Activated CD4-positive, alpha-beta T cell treated with anti-CD3 and anti-CD28 coated beads, Interleukin-2, Interleukin-4, amounts not matched to agents 100 ng/mL and 50 ng/mL, durations not matched to agents 16 hours and 8 hours (primary cell): ENCODE results near the gene SRGAP2C.
"Not testable (repeated sequence)": the region's sequence is repeated elsewhere in the genome, so short reads cannot be mapped to it uniquely, and the experiment has no call there.

Source experiments
- DNase-seq: peaks from one replicate; pipeline ENCODE4 v3.0.0-alpha.2; 2020; ENCODE audit warnings: low spot score

SRGAP2C gene

GRCh38 chr1:121280699-121281317 lies 96.0 kb downstream of the SRGAP2C start:
- DNase-seq: not testable (repeated sequence)

- DNase-seq: not testable (repeated sequence)
Measured at GRCh38 chr1:121281480-121281879, 96.7 kb downstream of the SRGAP2C start.

GRCh38 chr1:121283587-121284180 lies 98.9 kb downstream of the SRGAP2C start:
- DNase-seq: not testable (repeated sequence)

- DNase-seq: not testable (repeated sequence)
Measured at GRCh38 chr1:121292590-121292989, 107.8 kb downstream of the SRGAP2C start.

GRCh38 chr1:121293263-121294204 lies 108.8 kb downstream of the SRGAP2C start:
- DNase-seq: not testable (repeated sequence)

- DNase-seq: not testable (repeated sequence)
Measured at GRCh38 chr1:121294205-121294570, 109.4 kb downstream of the SRGAP2C start.

- DNase-seq: not testable (repeated sequence)
Measured at GRCh38 chr1:121296563-121296962, 111.8 kb downstream of the SRGAP2C start.

GRCh38 chr1:121298529-121298928 lies 113.8 kb downstream of the SRGAP2C start:
- DNase-seq: not testable (repeated sequence)

GRCh38 chr1:121299514-121300149 lies 114.9 kb downstream of the SRGAP2C start:
- not testable (repeated sequence) for DNase-seq

- not testable (repeated sequence) for DNase-seq
Measured at GRCh38 chr1:121301876-121302275, 117.1 kb downstream of the SRGAP2C start.

GRCh38 chr1:121307759-121308158 lies 123.0 kb downstream of the SRGAP2C start:
- not testable (repeated sequence) for DNase-seq

GRCh38 chr1:121315509-121315908 lies 130.7 kb downstream of the SRGAP2C start:
- not testable (repeated sequence) for DNase-seq

GRCh38 chr1:121316081-121316480 lies 131.3 kb downstream of the SRGAP2C start:
- not testable (repeated sequence) for DNase-seq

- not testable (repeated sequence) for DNase-seq
Measured at GRCh38 chr1:121317491-121318468, 133.0 kb downstream of the SRGAP2C start.

- not testable (repeated sequence) for DNase-seq
Measured at GRCh38 chr1:121318687-121319086, 133.9 kb downstream of the SRGAP2C start.

GRCh38 chr1:121321660-121322059 lies 136.9 kb downstream of the SRGAP2C start:
- not testable (repeated sequence) for DNase-seq

GRCh38 chr1:121324726-121325125 lies 140.0 kb downstream of the SRGAP2C start:
- not testable (repeated sequence) for DNase-seq

- DNase-seq: not testable (repeated sequence)
Measured at GRCh38 chr1:121332141-121332540, 147.4 kb downstream of the SRGAP2C start.

GRCh38 chr1:121332599-121333562 lies 148.1 kb downstream of the SRGAP2C start:
- DNase-seq: not testable (repeated sequence)

- not testable (repeated sequence) for DNase-seq
Measured at GRCh38 chr1:121337958-121338357, 153.2 kb downstream of the SRGAP2C start.
